ENCODE results near the gene SPRR4. TPM values are rescaled to one million over a fixed set of nuclear protein-coding genes. Genes with fewer than 3 reads are reported as not detected.

SPRR4 gene, protein sequence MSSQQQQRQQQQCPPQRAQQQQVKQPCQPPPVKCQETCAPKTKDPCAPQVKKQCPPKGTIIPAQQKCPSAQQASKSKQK
- total RNA-seq = not detected

- in situ Hi-C loops (cut with MboI; ENCODE audit: low sequenced_read_pairs in 4 of 4) = no loop called here
- ATAC-seq (no peak), DNase-seq (no peak)
- intact Hi-C loops (cut with DNase I; ENCODE audit: low total_unique reads) = no loop called here
- H3K27ac ChIP-seq = no peak within 1 kb of the TSS
- no peaks in the 10 kb centered on the region for H3K9me3 ChIP-seq
- no peaks in the 10 kb centered on the region for H3K36me3 ChIP-seq
- no peaks in the 10 kb centered on the region for H3K4me1 ChIP-seq
- TF ChIP-seq POLR2A (IDR thresholded peaks at IDR 0.05) = no peak
- TF ChIP-seq, protein P1, sequence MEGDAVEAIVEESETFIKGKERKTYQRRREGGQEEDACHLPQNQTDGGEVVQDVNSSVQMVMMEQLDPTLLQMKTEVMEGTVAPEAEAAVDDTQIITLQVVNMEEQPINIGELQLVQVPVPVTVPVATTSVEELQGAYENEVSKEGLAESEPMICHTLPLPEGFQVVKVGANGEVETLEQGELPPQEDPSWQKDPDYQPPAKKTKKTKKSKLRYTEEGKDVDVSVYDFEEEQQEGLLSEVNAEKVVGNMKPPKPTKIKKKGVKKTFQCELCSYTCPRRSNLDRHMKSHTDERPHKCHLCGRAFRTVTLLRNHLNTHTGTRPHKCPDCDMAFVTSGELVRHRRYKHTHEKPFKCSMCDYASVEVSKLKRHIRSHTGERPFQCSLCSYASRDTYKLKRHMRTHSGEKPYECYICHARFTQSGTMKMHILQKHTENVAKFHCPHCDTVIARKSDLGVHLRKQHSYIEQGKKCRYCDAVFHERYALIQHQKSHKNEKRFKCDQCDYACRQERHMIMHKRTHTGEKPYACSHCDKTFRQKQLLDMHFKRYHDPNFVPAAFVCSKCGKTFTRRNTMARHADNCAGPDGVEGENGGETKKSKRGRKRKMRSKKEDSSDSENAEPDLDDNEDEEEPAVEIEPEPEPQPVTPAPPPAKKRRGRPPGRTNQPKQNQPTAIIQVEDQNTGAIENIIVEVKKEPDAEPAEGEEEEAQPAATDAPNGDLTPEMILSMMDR (IDR thresholded peaks at IDR 0.05 in 4 of 5, conservative IDR thresholded peaks at IDR 0.05 in 1 of 5) = no peak
- no peaks in the 10 kb centered on the region for H3K27me3 ChIP-seq
- H3K4me3 ChIP-seq = no peak within 1 kb of the TSS
Observed at GRCh38 chr1:152970495-152970894, at the start of gene SPRR4. SPRR4 (plus strand) TSS chr1:152970648; CDS start chr1:152971891, 1,243 bp downstream.

DNA sequence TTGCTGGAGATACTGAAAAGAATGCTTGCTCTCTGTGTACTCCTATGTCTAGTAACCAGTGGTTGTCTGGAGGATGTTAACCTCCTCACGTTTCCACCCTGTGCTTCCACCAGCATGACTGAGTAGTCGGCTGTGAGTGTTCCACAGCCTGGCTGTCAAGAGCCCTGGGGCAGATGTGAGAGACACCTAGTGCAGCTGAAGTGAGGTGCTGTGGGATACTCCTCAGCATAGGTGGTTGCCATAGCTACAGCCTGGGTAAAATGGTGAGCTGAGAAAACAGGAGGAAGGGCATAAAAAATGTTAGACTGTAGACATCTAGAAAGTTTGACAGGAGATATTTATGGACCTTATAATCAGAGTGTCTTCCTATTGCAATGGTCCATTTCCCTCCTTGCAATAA, 46.3 kb upstream of the SPRR4 start:
- intact Hi-C loops (cut with DNase I; ENCODE audit: low total_unique reads) = no loop called here
- in situ Hi-C loops (cut with MboI; ENCODE audit: low sequenced_read_pairs in 4 of 4) = no loop called here

DNA sequence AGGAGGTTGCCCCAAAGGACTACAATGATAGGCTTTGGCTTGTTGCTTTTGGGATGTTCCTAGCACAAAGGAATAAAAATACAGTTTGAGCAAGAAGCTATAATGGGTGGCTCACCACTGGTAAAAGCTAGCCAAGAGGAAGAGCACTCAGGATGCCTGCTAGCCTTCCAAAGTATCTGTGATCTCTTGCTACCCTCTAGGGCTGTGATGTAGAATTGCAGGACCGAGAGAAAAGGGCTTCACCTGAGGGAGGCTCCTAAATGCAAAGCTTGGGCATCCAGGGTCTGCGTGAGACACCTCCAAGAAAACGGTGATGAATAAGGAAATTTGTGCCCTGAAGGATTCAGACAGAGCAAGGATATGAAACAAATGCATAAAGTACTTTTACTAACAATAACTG, 44.4 kb upstream of the SPRR4 start:
- no peaks in the 10 kb centered on the region for H3K36me3 ChIP-seq
- DNase-seq (no peak), ATAC-seq (no peak)
- in situ Hi-C loops (cut with MboI; ENCODE audit: low sequenced_read_pairs in 4 of 4) = no loop called here
- H3K4me1 ChIP-seq = no peaks in the 10 kb centered on the region
- intact Hi-C loops (cut with DNase I; ENCODE audit: low total_unique reads) = no loop called here
- no peak overlapping the region for H3K27ac ChIP-seq
- no peak overlapping the region for H3K4me3 ChIP-seq
- no peak for TF ChIP-seq POLR2A (IDR thresholded peaks at IDR 0.05)
- TF ChIP-seq, protein P1 (IDR thresholded peaks at IDR 0.05 in 4 of 5, conservative IDR thresholded peaks at IDR 0.05 in 1 of 5) = no peak
- no peaks in the 10 kb centered on the region for H3K27me3 ChIP-seq
- H3K9me3 ChIP-seq = no peaks in the 10 kb centered on the region

More for the DNA sequence above, 46.3 kb upstream of the SPRR4 start:
- TF ChIP-seq, protein P1 (IDR thresholded peaks at IDR 0.05 in 4 of 5, conservative IDR thresholded peaks at IDR 0.05 in 1 of 5) = no peak
- no peak for TF ChIP-seq POLR2A (IDR thresholded peaks at IDR 0.05)
- Histone ChIP-seq H3K9me3 (no peaks in the 10 kb centered on the region), H3K27ac (no peak overlapping the region), H3K4me1 (no peaks in the 10 kb centered on the region), H3K27me3 (no peaks in the 10 kb centered on the region), H3K36me3 (no peaks in the 10 kb centered on the region), H3K4me3 (no peak overlapping the region)
- ATAC-seq (no peak), DNase-seq (no peak)

GRCh38 chr1:152928671-152929070, 41.8 kb upstream of the SPRR4 start:
- no peak for ATAC-seq
- DNase-seq = no peak
- in situ Hi-C loops (cut with MboI; ENCODE audit: low sequenced_read_pairs in 4 of 4) (no loop called here), intact Hi-C loops (cut with DNase I; ENCODE audit: low total_unique reads) (no loop called here)
- TF ChIP-seq, protein P1 (IDR thresholded peaks at IDR 0.05 in 4 of 5, conservative IDR thresholded peaks at IDR 0.05 in 1 of 5) = no peak
- no peak for TF ChIP-seq POLR2A (IDR thresholded peaks at IDR 0.05)
- no peaks in the 10 kb centered on the region for H3K36me3 ChIP-seq
- no peaks in the 10 kb centered on the region for H3K4me1 ChIP-seq
- no peaks in the 10 kb centered on the region for H3K9me3 ChIP-seq
- H3K27ac ChIP-seq = no peak overlapping the region
- H3K27me3 ChIP-seq = no peaks in the 10 kb centered on the region
- H3K4me3 ChIP-seq = no peak overlapping the region

All from gastrocnemius medialis (tissue), 4 donors.